Keratinocyte (primary cell): Measurements from ENCODE around the gene DUSP2. TPM values are rescaled to one million over a fixed set of nuclear protein-coding genes. Genes with fewer than 3 reads are reported as not detected.

Experiments
- DNase-seq: peaks from one replicate; pipeline ENCODE4 v3.0.0-alpha.2; 2011; ENCODE audit warnings: low read depth, missing footprints, low spot score
- FAIRE-seq: peaks from 2 replicates; lab custom pipeline; 2011; peaks lifted over from hg19 to GRCh38; lab: Jason Lieb, UNC
- H2AFZ ChIP-seq: 2 replicates; pipeline ENCODE4 v1.6.0; 2012; ENCODE audit warnings: low read length, control low read depth, inconsistent platforms; ENCODE audit not compliant: control insufficient read depth
- H3K27ac ChIP-seq: 2 replicates; pipeline ENCODE4 v1.5.1; 2011; ENCODE audit warnings: low read length; ENCODE audit not compliant: control insufficient read depth, insufficient read depth
- H3K27me3 ChIP-seq: 3 replicates; pipeline ENCODE4 v1.6.0; 2011; ENCODE audit warnings: low read length; ENCODE audit not compliant: control insufficient read depth, insufficient read depth; ENCODE audit errors: extremely low read depth
- H3K36me3 ChIP-seq, 2 experiments: 2 replicates in 1 of 2; 3 replicates in 1 of 2; pipeline ENCODE4 v1.5.1; 2011; ENCODE audit warnings: low read length in 2 of 2, mild to moderate bottlenecking in 1 of 2; ENCODE audit not compliant: control insufficient read depth in 2 of 2, insufficient read depth in 2 of 2; ENCODE audit errors: extremely low read depth in 1 of 2
- H3K4me1 ChIP-seq: 3 replicates; pipeline ENCODE4 v1.5.1; 2011; ENCODE audit warnings: low read length; ENCODE audit not compliant: control insufficient read depth, insufficient read depth; ENCODE audit errors: extremely low read depth
- H3K4me2 ChIP-seq: 3 replicates; pipeline ENCODE4 v1.6.0; 2011; ENCODE audit warnings: low read depth, low read length; ENCODE audit not compliant: control insufficient read depth, insufficient read depth; ENCODE audit errors: extremely low read depth
- H3K4me3 ChIP-seq, 3 experiments: fragments of 200-600 bp in 1 of 3; sonication (generic) in 1 of 3; 2 replicates in 2 of 3; 3 replicates in 1 of 3; pipeline ENCODE4 v1.5.1; 2011 to 2016; ENCODE audit warnings: low read length in 3 of 3, mild to moderate bottlenecking in 3 of 3, control low read depth in 2 of 3, inconsistent platforms in 1 of 3, low read depth in 1 of 3, mixed read lengths in 1 of 3, mixed run types in 1 of 3, moderate library complexity in 1 of 3; ENCODE audit not compliant: control insufficient read depth in 2 of 3, insufficient read depth in 2 of 3; ENCODE audit errors: extremely low read depth in 1 of 3
- H3K79me2 ChIP-seq: 2 replicates; pipeline ENCODE4 v1.6.0; 2012; ENCODE audit warnings: low read length; ENCODE audit not compliant: control insufficient read depth, insufficient read depth
- H3K9ac ChIP-seq: 3 replicates; pipeline ENCODE4 v1.6.0; 2011; ENCODE audit warnings: low read length; ENCODE audit not compliant: control insufficient read depth, insufficient read depth; ENCODE audit errors: extremely low read depth
- H3K9me1 ChIP-seq: 3 replicates; pipeline ENCODE4 v1.6.0; 2011; ENCODE audit warnings: low read length; ENCODE audit not compliant: control insufficient read depth, insufficient read depth; ENCODE audit errors: extremely low read depth
- H3K9me3 ChIP-seq: 2 replicates; pipeline ENCODE4 v1.5.1; 2012; ENCODE audit warnings: low read depth, low read length; ENCODE audit not compliant: control insufficient read depth
- H4K20me1 ChIP-seq: 3 replicates; pipeline ENCODE4 v1.6.0; 2011; ENCODE audit warnings: low read length; ENCODE audit not compliant: control insufficient read depth, insufficient read depth; ENCODE audit errors: extremely low read depth
- CTCF ChIP-seq, 3 experiments: IDR thresholded peaks in 1 of 3; conservative IDR thresholded peaks in 1 of 3; optimal IDR thresholded peaks in 1 of 3; 2 replicates in 2 of 3; 3 replicates in 1 of 3; pipeline versions ENCODE3 to v1.5.1; 2011; ENCODE audit warnings: low read length in 3 of 3, mild to moderate bottlenecking in 3 of 3, moderate library complexity in 2 of 3, control low read depth in 1 of 3, inconsistent platforms in 1 of 3; ENCODE audit not compliant: insufficient read depth in 2 of 3; ENCODE audit errors: extremely low read depth in 1 of 3
- EZH2 ChIP-seq: IDR thresholded peaks from one replicate; pipeline ENCODE4 v1.6.1; 2012; ENCODE audit warnings: inconsistent platforms, mild to moderate bottlenecking, low read length, moderate library complexity
- dilution Hi-C: fragments of 300-500 bp; cut with MboI; formaldehyde crosslinking; loops from one replicate; pipeline ENCODE4 v1.7.0; 2020; ENCODE audit warnings: low sequenced_read_pairs; ENCODE audit not compliant: extremely low pct_ligation_motif_present
- polyA plus RNA-seq, 5 experiments: library from polyadenylated mRNA; depleted of rRNA in 3 of 5; stranded (reverse) in 3 of 5; stranded (forward) in 1 of 5; unstranded in 1 of 5; fragments of >200 nt; gene quantifications; 1 replicate in 1 of 5; 2 replicates in 3 of 5; 3 replicates in 1 of 5; pipeline versions ENCODE4 v1.2.1 to v1.2.3, GENCODE V29; 2011 to 2012; ENCODE audit warnings: missing spikeins in 2 of 5, low read depth in 1 of 5, low replicate concordance in 1 of 5

DUSP2 gene
- polyA plus RNA-seq, 1 donor (not counting 4 experiments of a cell fraction or from before 2014, with no cell fraction given) = 1.2 TPM

DNA sequence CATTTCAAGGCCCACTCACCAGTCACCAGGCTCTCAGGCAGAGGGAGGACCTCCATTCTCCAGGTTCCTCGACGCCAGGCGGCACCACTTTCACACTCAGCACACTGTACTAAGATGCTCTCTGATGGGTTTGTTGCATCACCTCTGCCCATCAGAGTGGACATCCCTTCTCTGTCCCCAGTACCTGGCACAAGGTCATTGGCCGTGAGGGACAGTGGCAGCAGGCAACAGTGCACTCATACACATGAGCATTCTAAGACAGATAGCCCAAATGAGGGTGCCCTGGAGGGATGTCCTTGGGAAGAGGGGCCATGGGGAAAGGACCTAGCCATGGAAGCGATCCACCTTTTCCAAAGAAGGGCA is 25.9 kb downstream of the DUSP2 start:
- dilution Hi-C loops = no loop called here
- no peaks in the 10 kb centered on the region for H4K20me1 ChIP-seq
- H3K27me3 ChIP-seq = peaks cover 57% of the 10 kb centered on the region
- peaks cover 5% of the 10 kb centered on the region for H3K4me1 ChIP-seq
- FAIRE-seq (no peak), DNase-seq (no peak)
- H3K79me2 ChIP-seq = no peaks in the 10 kb centered on the region
- H3K9me3 ChIP-seq = no peaks in the 10 kb centered on the region
- no peak overlapping the region for H2AFZ ChIP-seq
- H3K36me3 ChIP-seq = no peaks in the 10 kb centered on the region
- H3K27ac ChIP-seq = no peak overlapping the region
- H3K9me1 ChIP-seq = no peaks in the 10 kb centered on the region
- no peak overlapping the region for H3K4me3 ChIP-seq
- no peak overlapping the region for H3K9ac ChIP-seq
- H3K4me2 ChIP-seq = no peak overlapping the region
- TF ChIP-seq EZH2 (no peak), CTCF (optimal IDR thresholded peaks at IDR 0.05 in 1 of 3, IDR thresholded peaks at IDR 0.05 in 1 of 3, conservative IDR thresholded peaks at IDR 0.05 in 1 of 3; ENCODE audit: extremely low read depth in 1 of 3, insufficient read depth in 2 of 3, low read length in 3 of 3) (no peak)

DNA sequence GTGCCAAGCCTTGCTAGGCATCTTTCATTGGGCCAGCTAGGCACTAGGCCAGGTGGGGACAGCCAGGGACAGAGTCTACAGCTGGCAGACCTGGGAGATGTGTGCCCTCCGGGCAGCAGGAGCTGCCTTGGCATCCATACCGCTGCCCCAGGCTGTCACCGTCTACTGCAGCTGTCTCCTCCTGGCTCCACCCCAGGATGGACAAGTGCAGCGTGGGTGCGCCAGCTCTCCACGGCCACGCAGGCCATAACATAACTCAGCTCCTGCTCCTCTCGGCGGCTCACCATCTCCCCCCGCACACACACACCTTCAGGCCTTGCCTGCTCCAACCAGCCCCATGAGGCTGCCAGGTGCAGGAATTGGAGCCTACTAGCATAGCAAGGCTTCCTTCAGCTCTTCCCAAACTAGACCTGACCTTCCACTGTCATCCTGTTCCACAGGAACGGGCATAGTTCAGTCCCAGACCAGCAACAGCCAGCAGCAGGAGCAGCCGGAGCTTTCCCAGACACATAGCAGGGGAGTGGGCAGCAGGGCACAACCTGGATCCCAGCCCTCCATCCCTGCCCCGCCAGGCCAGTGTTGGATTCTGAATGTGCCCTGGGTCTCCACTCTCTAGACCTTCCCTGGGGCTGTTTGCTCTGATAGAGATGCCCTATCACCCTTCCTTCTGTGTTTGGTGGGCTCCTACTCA is 26.4 kb downstream of the DUSP2 start:
- FAIRE-seq = no peak
- dilution Hi-C loops = no loop called here
- DNase-seq = no peak
- H3K27me3 ChIP-seq = peaks cover 57% of the 10 kb centered on the region
- H3K9me1 ChIP-seq = no peaks in the 10 kb centered on the region
- no peak overlapping the region for H3K4me2 ChIP-seq
- no peak overlapping the region for H3K27ac ChIP-seq
- no peaks in the 10 kb centered on the region for H3K79me2 ChIP-seq
- no peak for TF ChIP-seq CTCF (optimal IDR thresholded peaks at IDR 0.05 in 1 of 3, IDR thresholded peaks at IDR 0.05 in 1 of 3, conservative IDR thresholded peaks at IDR 0.05 in 1 of 3; ENCODE audit: extremely low read depth in 1 of 3, insufficient read depth in 2 of 3, low read length in 3 of 3)
- no peak for TF ChIP-seq EZH2
- no peak overlapping the region for H2AFZ ChIP-seq
- peaks cover 5% of the 10 kb centered on the region for H3K4me1 ChIP-seq
- no peak overlapping the region for H3K9ac ChIP-seq
- H3K4me3 ChIP-seq = no peak overlapping the region
- H3K9me3 ChIP-seq = no peaks in the 10 kb centered on the region
- H4K20me1 ChIP-seq = no peaks in the 10 kb centered on the region
- H3K36me3 ChIP-seq = no peaks in the 10 kb centered on the region
